GM23338 (cell line): ENCODE results near the gene SLC26A1. TPM values are rescaled to one million over a fixed set of nuclear protein-coding genes. Genes with fewer than 3 reads are reported as not detected.

Experiments used
- ATAC-seq: fragments of 200-7000 bp; cut with Tn5 transposase; 3 replicates; pipeline ENCODE4 v1.9.1; 2020
- DNase-seq: peaks from one replicate; pipeline ENCODE4 v3.0.0-alpha.2; 2015; ENCODE audit warnings: low spot score
- H2AFZ ChIP-seq: fragments of 200-600 bp; sonication (generic); 2 replicates; pipeline ENCODE4 v1.8.0; 2016; ENCODE audit warnings: antibody characterized with exemption, mild to moderate bottlenecking, moderate library complexity
- H3F3A ChIP-seq: fragments of 200-600 bp; sonication (generic); replicated peaks from 2 replicates; pipeline ENCODE4 v1.8.0; 2017; ENCODE audit warnings: antibody characterized with exemption, mixed run types, low read depth
- H3K27ac ChIP-seq: fragments of 200-600 bp; sonication (generic); 2 replicates; pipeline ENCODE4 v1.6.1; 2016; ENCODE audit warnings: low read depth
- H3K27me3 ChIP-seq: fragments of 200-600 bp; sonication (generic); 2 replicates; pipeline ENCODE4 v1.8.0; 2016; ENCODE audit warnings: mild to moderate bottlenecking, mixed run types, moderate library complexity; ENCODE audit not compliant: insufficient read depth
- H3K36me3 ChIP-seq: fragments of 200-600 bp; sonication (generic); 2 replicates; pipeline ENCODE4 v1.8.0; 2016; ENCODE audit warnings: mild to moderate bottlenecking; ENCODE audit not compliant: insufficient read depth
- H3K4me1 ChIP-seq: fragments of 200-600 bp; sonication (generic); 2 replicates; pipeline ENCODE4 v1.8.0; 2016; ENCODE audit warnings: mild to moderate bottlenecking, moderate library complexity; ENCODE audit not compliant: insufficient read depth
- H3K4me2 ChIP-seq: fragments of 200-600 bp; sonication (generic); 2 replicates; pipeline ENCODE4 v1.7.1; 2017; ENCODE audit warnings: mixed run types
- H3K4me3 ChIP-seq: fragments of 200-600 bp; sonication (generic); 2 replicates; pipeline ENCODE4 v1.6.1; 2016; ENCODE audit warnings: mixed run types
- H3K79me2 ChIP-seq: fragments of 200-600 bp; sonication (generic); replicated peaks from 2 replicates; pipeline ENCODE4 v1.8.0; 2017; ENCODE audit warnings: mild to moderate bottlenecking; ENCODE audit not compliant: insufficient read depth
- H3K9me2 ChIP-seq: fragments of 200-600 bp; sonication (generic); 2 replicates; pipeline ENCODE4 v1.8.0; 2017; ENCODE audit not compliant: insufficient read depth
- H4K20me1 ChIP-seq: fragments of 200-600 bp; sonication (generic); replicated peaks from 2 replicates; pipeline ENCODE4 v1.8.0; 2017; ENCODE audit warnings: mild to moderate bottlenecking; ENCODE audit not compliant: insufficient read depth
- H3K27ac Mint-ChIP-seq: 2 replicates; pipeline ENCODE4 v1.8.0; 2020; ENCODE audit warnings: inconsistent platforms, mild to moderate bottlenecking, moderate library complexity, mixed read lengths
- H3K27me3 Mint-ChIP-seq: 3 replicates; pipeline ENCODE4 v1.8.0; 2022; ENCODE audit warnings: low read depth, mild to moderate bottlenecking, moderate library complexity, mixed read lengths, inconsistent platforms; ENCODE audit not compliant: insufficient read depth, poor library complexity
- H3K36me3 Mint-ChIP-seq: 3 replicates; pipeline ENCODE4 v1.8.0; 2021; ENCODE audit warnings: low read depth, mild to moderate bottlenecking, inconsistent platforms, moderate library complexity, mixed read lengths
- H3K4me1 Mint-ChIP-seq: 3 replicates; pipeline ENCODE4 v1.8.0; 2020; ENCODE audit warnings: mild to moderate bottlenecking, inconsistent platforms, mixed read lengths
- H3K4me3 Mint-ChIP-seq: 3 replicates; pipeline ENCODE4 v1.8.0; 2021; ENCODE audit warnings: moderate library complexity, mild to moderate bottlenecking, inconsistent platforms, mixed read lengths
- H3K9me3 Mint-ChIP-seq: 3 replicates; pipeline ENCODE4 v1.8.0; 2020; ENCODE audit warnings: moderate library complexity, mild to moderate bottlenecking, inconsistent platforms, mixed read lengths
- CREB1 ChIP-seq: fragments of 250-450 bp; sonication (Bioruptor Pico); IDR thresholded peaks from 2 replicates; pipeline ENCODE4 v1.5.0; 2020; ENCODE audit warnings: low read depth, mild to moderate bottlenecking, moderate library complexity
- EZH2phosphoT487 ChIP-seq: fragments of 200-600 bp; sonication (generic); IDR thresholded peaks from one replicate; pipeline ENCODE4 v1.8.1; 2018; ENCODE audit warnings: antibody characterized with exemption; ENCODE audit not compliant: unreplicated experiment
- STAT1 ChIP-seq: IDR thresholded peaks from one replicate; pipeline ENCODE4 v1.6.1; 2016; ENCODE audit warnings: antibody characterized with exemption; ENCODE audit not compliant: unreplicated experiment
- ZNF114 ChIP-seq: fragments of 250-450 bp; sonication (Bioruptor Pico); IDR thresholded peaks from 2 replicates; pipeline ENCODE4 v1.5.0; 2020; ENCODE audit warnings: mild to moderate bottlenecking, moderate library complexity
- polyA plus RNA-seq: library from polyadenylated mRNA; unstranded; fragments of >200 nt; fragmentation: Nextera tagmentation; extraction: Ambion mirVana; gene quantifications from 2 replicates; pipeline ENCODE4 v1.2.1, GENCODE V29; 2016
- total RNA-seq: library from RNA; depleted of rRNA; stranded (reverse); fragments of >200 nt; shearing (Covaris generic); gene quantifications from 2 replicates; pipeline ENCODE4 v1.2.3, GENCODE V29; 2014
- TF ChIP-seq, protein P1 (sequence below), 2 experiments: fragments of 200-600 bp in 1 of 2; sonication (generic) in 1 of 2; conservative IDR thresholded peaks; 2 replicates each; pipeline versions ENCODE4 v1.5.1 to v1.6.1; 2016 to 2017; ENCODE audit warnings: antibody characterized with exemption in 2 of 2, low read depth in 2 of 2, mild to moderate bottlenecking in 2 of 2, moderate library complexity in 1 of 2
- TF ChIP-seq, protein P2 (sequence below): fragments of 250-450 bp; sonication (Bioruptor Pico); IDR thresholded peaks from 2 replicates; pipeline ENCODE4 v1.5.0; 2020; ENCODE audit warnings: mild to moderate bottlenecking, moderate library complexity
- TF ChIP-seq, protein P3 (sequence below): IDR thresholded peaks from 2 replicates; pipeline ENCODE4 v1.6.1; 2016; ENCODE audit warnings: antibody characterized with exemption

Gene SLC26A1
- total and polyA plus RNA-seq, 2 experiments from 2014 or later, result 0.10 to 0.27 TPM

DNA sequence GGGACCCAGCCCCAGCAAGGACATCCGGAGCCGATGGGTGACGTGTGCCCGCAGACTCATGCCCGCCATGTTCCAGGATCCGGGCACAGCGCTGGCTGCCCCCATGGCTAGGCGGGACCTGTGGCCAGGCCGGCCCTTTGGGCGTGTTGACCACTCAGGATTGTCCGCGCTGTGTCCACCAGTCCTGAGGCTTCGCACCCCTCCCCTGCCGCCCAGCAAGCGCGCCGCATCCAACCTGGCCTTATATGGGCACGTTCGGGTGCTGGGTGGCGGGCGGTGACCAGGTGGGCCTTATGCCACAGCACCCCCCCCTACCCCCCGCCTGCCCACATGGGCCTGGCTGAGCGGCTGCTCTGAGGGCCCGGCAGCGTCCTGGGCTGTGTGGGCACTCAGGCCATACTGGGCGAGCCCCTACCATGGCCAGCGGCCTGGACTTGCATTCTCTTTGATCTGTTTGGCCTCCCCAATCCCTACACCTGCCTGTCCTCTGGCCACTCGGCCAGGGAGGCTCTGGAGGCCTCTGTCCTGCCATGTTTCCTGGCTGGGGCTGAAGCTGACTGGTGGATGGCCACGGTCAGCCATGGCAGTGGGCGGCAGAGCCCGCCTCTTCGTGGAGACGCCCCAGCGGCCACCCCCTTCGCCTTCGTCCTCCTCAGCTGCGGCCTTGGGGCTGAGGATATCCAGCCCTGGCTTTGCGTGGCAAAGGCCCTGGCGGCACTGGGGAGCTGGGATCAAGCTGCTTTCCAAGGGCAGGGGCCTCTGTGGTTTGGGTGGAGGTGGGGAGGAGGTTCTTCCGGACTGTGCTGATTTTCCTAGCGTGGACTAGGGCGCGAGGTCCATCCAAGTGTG lies 20.2 kb upstream of the SLC26A1 start:
- 0 out of 2 replicates have a peak, but pooled peaks cover 3% of the 10 kb centered on the region for H3K79me2 ChIP-seq
- H3K9me2 ChIP-seq, result no peaks in the 10 kb centered on the region
- H3K9me3 Mint-ChIP-seq, result peaks cover 2% of the 10 kb centered on the region; the same call in 2 of the 3 replicates
- H3K4me2 ChIP-seq, result no peak overlapping the region
- TF ChIP-seq ZNF114 (CRISPR knock-in tag) (no peak), STAT1 (no peak), CREB1 (CRISPR knock-in tag) (no peak), EZH2phosphoT487 (no peak)
- TF ChIP-seq, protein P1, sequence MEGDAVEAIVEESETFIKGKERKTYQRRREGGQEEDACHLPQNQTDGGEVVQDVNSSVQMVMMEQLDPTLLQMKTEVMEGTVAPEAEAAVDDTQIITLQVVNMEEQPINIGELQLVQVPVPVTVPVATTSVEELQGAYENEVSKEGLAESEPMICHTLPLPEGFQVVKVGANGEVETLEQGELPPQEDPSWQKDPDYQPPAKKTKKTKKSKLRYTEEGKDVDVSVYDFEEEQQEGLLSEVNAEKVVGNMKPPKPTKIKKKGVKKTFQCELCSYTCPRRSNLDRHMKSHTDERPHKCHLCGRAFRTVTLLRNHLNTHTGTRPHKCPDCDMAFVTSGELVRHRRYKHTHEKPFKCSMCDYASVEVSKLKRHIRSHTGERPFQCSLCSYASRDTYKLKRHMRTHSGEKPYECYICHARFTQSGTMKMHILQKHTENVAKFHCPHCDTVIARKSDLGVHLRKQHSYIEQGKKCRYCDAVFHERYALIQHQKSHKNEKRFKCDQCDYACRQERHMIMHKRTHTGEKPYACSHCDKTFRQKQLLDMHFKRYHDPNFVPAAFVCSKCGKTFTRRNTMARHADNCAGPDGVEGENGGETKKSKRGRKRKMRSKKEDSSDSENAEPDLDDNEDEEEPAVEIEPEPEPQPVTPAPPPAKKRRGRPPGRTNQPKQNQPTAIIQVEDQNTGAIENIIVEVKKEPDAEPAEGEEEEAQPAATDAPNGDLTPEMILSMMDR (conservative IDR thresholded peaks at IDR 0.05; ENCODE audit: low read depth in 2 of 2), result no peak
- TF ChIP-seq, protein P2, sequence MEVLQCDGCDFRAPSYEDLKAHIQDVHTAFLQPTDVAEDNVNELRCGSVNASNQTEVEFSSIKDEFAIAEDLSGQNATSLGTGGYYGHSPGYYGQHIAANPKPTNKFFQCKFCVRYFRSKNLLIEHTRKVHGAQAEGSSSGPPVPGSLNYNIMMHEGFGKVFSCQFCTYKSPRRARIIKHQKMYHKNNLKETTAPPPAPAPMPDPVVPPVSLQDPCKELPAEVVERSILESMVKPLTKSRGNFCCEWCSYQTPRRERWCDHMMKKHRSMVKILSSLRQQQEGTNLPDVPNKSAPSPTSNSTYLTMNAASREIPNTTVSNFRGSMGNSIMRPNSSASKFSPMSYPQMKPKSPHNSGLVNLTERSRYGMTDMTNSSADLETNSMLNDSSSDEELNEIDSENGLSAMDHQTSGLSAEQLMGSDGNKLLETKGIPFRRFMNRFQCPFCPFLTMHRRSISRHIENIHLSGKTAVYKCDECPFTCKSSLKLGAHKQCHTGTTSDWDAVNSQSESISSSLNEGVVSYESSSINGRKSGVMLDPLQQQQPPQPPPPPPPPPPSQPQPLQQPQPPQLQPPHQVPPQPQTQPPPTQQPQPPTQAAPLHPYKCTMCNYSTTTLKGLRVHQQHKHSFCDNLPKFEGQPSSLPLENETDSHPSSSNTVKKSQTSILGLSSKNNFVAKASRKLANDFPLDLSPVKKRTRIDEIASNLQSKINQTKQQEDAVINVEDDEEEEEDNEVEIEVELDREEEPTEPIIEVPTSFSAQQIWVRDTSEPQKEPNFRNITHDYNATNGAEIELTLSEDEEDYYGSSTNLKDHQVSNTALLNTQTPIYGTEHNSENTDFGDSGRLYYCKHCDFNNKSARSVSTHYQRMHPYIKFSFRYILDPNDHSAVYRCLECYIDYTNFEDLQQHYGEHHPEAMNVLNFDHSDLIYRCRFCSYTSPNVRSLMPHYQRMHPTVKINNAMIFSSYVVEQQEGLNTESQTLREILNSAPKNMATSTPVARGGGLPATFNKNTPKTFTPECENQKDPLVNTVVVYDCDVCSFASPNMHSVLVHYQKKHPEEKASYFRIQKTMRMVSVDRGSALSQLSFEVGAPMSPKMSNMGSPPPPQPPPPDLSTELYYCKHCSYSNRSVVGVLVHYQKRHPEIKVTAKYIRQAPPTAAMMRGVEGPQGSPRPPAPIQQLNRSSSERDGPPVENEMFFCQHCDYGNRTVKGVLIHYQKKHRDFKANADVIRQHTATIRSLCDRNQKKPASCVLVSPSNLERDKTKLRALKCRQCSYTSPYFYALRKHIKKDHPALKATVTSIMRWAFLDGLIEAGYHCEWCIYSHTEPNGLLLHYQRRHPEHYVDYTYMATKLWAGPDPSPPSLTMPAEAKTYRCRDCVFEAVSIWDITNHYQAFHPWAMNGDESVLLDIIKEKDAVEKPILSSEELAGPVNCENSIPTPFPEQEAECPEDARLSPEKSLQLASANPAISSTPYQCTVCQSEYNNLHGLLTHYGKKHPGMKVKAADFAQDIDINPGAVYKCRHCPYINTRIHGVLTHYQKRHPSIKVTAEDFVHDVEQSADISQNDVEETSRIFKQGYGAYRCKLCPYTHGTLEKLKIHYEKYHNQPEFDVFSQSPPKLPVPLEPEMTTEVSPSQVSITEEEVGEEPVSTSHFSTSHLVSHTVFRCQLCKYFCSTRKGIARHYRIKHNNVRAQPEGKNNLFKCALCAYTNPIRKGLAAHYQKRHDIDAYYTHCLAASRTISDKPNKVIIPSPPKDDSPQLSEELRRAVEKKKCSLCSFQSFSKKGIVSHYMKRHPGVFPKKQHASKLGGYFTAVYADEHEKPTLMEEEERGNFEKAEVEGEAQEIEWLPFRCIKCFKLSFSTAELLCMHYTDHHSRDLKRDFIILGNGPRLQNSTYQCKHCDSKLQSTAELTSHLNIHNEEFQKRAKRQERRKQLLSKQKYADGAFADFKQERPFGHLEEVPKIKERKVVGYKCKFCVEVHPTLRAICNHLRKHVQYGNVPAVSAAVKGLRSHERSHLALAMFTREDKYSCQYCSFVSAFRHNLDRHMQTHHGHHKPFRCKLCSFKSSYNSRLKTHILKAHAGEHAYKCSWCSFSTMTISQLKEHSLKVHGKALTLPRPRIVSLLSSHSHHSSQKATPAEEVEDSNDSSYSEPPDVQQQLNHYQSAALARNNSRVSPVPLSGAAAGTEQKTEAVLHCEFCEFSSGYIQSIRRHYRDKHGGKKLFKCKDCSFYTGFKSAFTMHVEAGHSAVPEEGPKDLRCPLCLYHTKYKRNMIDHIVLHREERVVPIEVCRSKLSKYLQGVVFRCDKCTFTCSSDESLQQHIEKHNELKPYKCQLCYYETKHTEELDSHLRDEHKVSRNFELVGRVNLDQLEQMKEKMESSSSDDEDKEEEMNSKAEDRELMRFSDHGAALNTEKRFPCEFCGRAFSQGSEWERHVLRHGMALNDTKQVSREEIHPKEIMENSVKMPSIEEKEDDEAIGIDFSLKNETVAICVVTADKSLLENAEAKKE (CRISPR knock-in tag), result no peak
- TF ChIP-seq, protein P3, sequence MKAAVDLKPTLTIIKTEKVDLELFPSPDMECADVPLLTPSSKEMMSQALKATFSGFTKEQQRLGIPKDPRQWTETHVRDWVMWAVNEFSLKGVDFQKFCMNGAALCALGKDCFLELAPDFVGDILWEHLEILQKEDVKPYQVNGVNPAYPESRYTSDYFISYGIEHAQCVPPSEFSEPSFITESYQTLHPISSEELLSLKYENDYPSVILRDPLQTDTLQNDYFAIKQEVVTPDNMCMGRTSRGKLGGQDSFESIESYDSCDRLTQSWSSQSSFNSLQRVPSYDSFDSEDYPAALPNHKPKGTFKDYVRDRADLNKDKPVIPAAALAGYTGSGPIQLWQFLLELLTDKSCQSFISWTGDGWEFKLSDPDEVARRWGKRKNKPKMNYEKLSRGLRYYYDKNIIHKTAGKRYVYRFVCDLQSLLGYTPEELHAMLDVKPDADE, result no peak
- no peak for ATAC-seq
- peaks cover 5% of the 10 kb centered on the region; the same call in 1 of the 2 replicates for H3K4me1 ChIP-seq
- H3K27ac ChIP-seq, result no peak overlapping the region
- H3K36me3 Mint-ChIP-seq, result no peaks in the 10 kb centered on the region; the same call in 2 of the 3 replicates
- peaks cover 21% of the 10 kb centered on the region for H3K27me3 Mint-ChIP-seq
- H4K20me1 ChIP-seq, result peaks cover 6% of the 10 kb centered on the region; the same call in 1 of the 2 replicates
- DNase-seq, result no peak
- H3K27me3 ChIP-seq, result peaks cover 23% of the 10 kb centered on the region
- H3K4me3 Mint-ChIP-seq, result no peak overlapping the region; the same call in 2 of the 3 replicates
- H3K4me3 ChIP-seq, result no peak overlapping the region
- no peak overlapping the region for H2AFZ ChIP-seq
- no peak overlapping the region for H3K27ac Mint-ChIP-seq
- H3K4me1 Mint-ChIP-seq, result peaks cover 8% of the 10 kb centered on the region; the same call in 2 of the 3 replicates
- no peaks in the 10 kb centered on the region for H3K36me3 ChIP-seq
- 0 out of 2 replicates have a peak, but pooled peaks cover 5% of the 10 kb centered on the region for H3F3A ChIP-seq
